HL-60 (cell line): ENCODE data around the gene TOPAZ1.

Experiments
- CTCF ChIP-seq: IDR thresholded peaks from one replicate; pipeline ENCODE4 v1.5.1; 2011; ENCODE audit warnings: low read length, control low read depth, inconsistent platforms; ENCODE audit not compliant: insufficient read depth
- POLR2AphosphoS5 ChIP-seq: IDR thresholded peaks from 2 replicates; pipeline ENCODE4 v1.6.1; 2012; ENCODE audit warnings: low read depth
- REST ChIP-seq: IDR thresholded peaks from 2 replicates; pipeline ENCODE4 v1.6.1; 2012; ENCODE audit warnings: low read depth; ENCODE audit not compliant: insufficient replicate concordance

GRCh38 chr3:44326019-44326418, 84.3 kb downstream of the TOPAZ1 start:
- no peak for TF ChIP-seq CTCF
- no peak for TF ChIP-seq REST
- no peak for TF ChIP-seq POLR2AphosphoS5
